ENCODE measurements around the gene RWDD1. TPM values are rescaled to one million over a fixed set of nuclear protein-coding genes. Genes with fewer than 3 reads are reported as not detected.

Gene RWDD1, protein sequence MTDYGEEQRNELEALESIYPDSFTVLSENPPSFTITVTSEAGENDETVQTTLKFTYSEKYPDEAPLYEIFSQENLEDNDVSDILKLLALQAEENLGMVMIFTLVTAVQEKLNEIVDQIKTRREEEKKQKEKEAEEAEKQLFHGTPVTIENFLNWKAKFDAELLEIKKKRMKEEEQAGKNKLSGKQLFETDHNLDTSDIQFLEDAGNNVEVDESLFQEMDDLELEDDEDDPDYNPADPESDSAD
- 13.0 and 16.1 TPM in 2 replicates for total RNA-seq

DNA sequence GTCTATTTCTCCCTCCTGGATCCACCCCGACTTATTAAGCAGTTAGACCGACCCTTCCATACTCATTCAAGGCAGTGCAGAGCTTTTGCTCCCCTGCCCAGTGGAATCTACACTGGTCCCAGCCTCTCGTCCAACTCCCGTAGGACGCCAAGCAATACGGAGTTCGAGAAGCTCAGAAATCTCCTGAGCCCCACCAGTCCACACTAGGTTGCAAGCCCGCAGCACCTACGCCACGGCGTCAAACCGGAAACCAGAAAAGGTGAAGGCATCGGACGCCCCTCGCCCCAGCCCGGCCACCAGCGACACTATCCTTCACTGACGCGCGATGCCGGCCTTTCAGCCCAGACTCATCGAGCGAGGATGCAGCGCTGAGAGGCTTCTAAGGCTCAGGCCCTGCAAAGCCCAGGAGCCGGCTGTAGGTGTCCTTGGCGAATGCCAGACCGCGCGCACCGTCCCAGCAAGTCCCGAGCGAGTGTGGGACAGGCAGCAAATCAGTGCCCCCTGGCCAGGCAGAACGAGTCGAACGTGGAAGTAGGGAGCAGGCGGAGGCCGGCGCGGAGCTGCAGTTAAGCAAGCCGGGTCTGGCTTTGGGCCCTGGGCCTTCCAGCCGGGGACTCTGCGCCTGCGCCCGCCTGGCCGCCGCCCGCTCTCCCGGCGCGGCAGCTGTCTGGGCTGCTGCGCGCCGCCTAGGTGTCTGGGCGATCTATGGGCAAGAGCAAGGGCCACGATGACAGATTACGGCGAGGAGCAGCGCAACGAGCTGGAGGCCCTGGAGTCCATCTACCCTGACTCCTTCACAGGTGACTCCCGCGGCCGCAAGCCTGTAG is at the start of gene RWDD1:
Gene RWDD1, plus strand, starts transcription at position 649 of the 827 bp plus-strand sequence. Its CDS starts 79 bp downstream, at position 728.

DNA sequence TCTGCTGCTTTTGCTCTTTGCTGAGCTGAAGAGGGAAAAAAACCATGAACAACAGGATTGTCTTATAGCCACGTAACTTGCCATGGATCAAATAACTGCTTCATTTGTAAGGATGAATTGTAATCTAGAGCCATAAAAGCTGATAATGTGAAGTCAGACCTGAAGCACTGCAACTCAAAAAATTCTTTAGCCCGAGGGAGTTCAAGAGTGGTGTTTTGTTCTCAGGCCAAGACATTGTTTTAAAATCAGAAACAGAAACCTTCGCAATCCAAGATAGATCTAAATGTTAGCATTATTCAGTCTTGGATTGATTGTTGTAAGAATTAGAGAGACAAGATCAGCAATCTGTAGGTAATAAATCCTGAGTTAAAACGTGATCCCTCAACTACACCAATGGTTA is 25.7 kb upstream of the RWDD1 start, which contains the start of gene TRAPPC3L:
Gene TRAPPC3L, minus strand, starts transcription at position 34 of the 400 bp plus-strand sequence. CDS start 170 bp downstream, outside the sequence.

DNA sequence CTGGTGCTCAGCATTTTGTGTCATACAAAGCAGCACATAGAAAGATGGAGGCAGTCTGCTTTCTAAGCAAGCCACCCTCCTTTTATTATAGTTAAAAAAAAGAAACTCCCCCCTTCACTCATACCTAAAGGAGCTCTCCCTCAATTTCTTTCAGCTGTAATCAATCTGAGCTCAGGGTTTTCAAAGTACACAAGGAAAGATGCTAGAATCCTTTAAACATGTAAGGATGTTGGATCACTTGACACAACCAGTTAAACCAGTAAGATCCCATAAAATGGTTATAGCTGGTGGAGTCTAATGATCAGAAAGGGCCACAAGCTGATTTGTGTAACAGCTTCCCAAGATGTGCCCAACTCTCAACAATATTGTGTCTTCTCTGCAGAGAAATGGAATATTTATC is 17.9 kb upstream of the RWDD1 start, which contains the start of gene CALHM4:
Gene CALHM4, plus strand, starts transcription at position 301 of the 400 bp plus-strand sequence. Its CDS starts 43 bp downstream, at position 344.

DNA sequence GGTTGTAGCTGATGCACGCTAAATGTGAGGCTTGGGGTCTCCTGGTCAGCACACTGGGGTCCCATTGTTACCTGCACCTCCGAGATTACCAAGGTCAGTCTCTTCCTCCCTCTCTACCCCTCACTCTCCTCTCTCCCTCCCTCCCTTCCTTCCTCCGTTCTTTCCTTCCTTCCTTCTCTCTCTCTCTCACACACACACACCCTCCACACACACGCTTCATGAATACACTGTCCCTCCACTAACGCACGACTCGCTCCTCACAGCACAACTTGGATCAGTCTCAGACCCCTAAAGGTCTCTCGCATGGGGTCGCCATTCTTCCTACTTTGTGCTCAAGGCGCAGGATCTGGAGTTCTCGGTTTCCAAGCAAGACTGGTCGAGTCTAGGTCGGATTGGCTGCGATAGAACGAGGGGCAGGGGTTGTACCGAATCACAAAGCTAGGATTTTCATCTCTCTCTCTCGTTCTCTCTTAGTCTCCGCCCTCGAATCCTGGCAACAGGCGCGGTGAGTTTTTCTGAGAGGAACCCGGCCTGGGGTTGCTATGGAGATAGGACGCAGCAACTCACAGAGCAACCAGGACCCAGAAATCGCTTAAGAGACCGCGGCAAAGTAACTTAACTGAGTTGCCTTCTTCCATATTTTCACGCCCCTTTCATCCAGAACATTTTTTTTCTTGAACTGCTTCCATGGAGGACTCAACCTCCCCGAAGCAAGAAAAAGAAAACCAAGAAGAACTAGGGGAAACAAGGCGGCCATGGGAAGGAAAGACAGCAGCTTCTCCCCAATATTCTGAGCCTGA is 44.8 kb downstream of the RWDD1 start, which contains the start of gene RSPH4A:
Gene RSPH4A, plus strand, starts transcription at position 543 of the 800 bp plus-strand sequence. Its CDS starts 145 bp downstream, at position 688.

Other genes with a start within 250 kb of the RWDD1 start
- gene DSE, start 200.6 kb upstream of the RWDD1 start, total RNA-seq, result 10.4 and 20.0 TPM in 2 replicates
- gene CALHM6, start 110.1 kb upstream of the RWDD1 start, total RNA-seq, result 0.50 and 1.3 TPM in 2 replicates
- gene CALHM5, start 59.9 kb upstream of the RWDD1 start, total RNA-seq, result 5.3 and 12.6 TPM in 2 replicates
- gene TRAPPC3L, start 25.8 kb upstream of the RWDD1 start, total RNA-seq, result under 0.01 and 0.19 TPM in 2 replicates
- 0.25 and 0.97 TPM in 2 replicates for gene CALHM4, start 17.8 kb upstream of the RWDD1 start, total RNA-seq
- gene RSPH4A, start 45.0 kb downstream of the RWDD1 start, total RNA-seq, result 0.16 and 0.31 TPM in 2 replicates
- 11.7 and 24.9 TPM in 2 replicates for gene ZUP1, start 97.3 kb downstream of the RWDD1 start, total RNA-seq
- 4.5 and 12.3 TPM in 2 replicates for gene KPNA5, start 109.7 kb downstream of the RWDD1 start, total RNA-seq
- gene FAM162B, start 194.2 kb downstream of the RWDD1 start, total RNA-seq, result 0.16 and 3.5 TPM in 2 replicates